ENCODE data around the gene MRGPRX3.

MRGPRX3 gene

DNA sequence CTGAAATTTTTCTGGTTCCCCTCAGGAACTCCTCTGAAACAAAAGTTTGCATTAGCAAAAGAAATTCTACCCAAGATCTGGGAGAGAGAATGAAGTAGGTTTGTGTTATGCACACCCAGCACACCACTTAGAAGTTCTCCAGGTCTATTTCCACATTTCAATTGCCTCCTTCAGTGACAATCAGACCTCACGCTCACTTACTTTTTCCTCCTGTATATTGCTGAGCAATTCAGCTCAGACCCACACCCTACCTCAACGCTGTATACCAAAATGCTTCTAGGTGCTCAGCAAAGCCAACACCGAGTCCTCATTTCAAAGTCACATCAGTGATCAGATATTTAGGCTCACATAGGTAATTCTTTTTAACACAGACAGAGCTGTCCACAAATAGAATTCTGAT is 19.2 kb downstream of the MRGPRX3 start:
- no peak for DNase-seq (ENCODE audit: extremely low read depth in 1 of 2, low read depth in 1 of 2)

DNA sequence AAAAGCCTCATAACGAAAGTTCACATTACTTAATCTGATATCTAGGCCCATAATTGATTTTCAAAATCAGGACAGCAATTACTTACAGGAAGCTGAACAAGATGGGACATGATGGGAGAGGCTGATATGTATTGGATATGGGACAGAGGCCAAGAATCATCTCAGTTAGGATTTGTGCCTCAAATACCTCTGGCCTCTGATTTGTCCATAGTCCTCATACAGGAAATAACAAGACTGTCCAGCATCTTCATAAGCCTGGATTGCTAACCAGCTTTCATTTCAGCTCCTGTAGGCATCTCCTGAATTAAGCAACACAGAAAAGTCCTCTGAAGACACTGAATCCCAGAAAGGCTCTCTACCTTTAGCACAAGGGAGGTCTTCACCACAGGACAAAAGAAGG is 36.0 kb downstream of the MRGPRX3 start:
- no peak for DNase-seq (ENCODE audit: extremely low read depth in 1 of 2, low read depth in 1 of 2)

DNA sequence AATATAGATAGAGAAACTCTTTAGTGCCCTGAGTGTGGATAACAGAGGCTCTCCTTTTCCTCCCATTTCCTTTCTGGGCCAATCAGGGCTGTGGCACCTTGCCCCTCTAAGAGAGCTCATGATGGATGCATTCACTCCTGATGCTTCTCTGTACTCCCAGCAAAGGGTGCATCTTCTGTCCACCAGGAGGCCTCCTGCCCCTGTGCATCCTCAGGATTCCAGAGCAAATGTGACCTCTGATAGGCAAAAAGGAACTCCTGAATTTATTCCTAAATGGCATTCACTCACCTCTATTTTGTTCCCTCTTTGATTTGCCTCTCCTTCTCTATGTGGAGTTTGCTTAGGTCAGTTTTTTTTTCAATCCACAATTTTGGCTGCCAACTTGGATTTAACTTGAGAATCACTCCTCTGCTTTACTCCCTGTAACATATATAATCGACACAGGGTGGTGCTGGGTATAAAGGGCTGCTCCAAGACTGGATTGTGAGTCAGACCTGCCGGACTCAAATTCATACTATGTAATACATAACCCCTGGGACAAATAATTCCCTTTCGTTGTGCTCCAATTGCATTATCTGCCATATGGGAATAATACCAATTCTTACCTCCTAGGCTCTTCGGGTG is 39.1 kb downstream of the MRGPRX3 start:
- DNase-seq (ENCODE audit: extremely low read depth in 1 of 2, low read depth in 1 of 2): no peak

DNA sequence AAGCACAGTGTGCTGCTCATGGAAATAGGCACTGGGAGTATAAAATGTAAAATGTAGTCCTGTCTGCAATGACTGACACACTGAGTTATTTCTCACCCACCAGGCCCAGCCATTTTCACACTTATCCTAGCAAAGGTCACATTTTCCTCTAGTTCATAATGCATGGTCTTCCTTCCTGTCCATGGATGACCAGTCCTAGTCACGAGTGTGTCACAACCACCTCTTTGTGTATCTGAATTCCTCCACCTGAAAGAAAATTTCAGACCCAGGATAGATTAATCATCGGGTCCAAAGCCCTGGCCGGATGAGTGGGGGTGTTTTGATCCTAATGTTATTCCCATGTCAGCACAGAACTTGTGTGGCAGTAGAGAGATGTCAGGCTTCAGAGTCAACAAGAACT is 40.3 kb downstream of the MRGPRX3 start, which contains the start of gene MRGPRX4:
MRGPRX4 (plus strand) TSS at position 172 of the 400 bp plus-strand sequence. CDS start 420 bp downstream, outside the sequence.
- DNase-seq (ENCODE audit: extremely low read depth in 1 of 2, low read depth in 1 of 2): no peak

DNA sequence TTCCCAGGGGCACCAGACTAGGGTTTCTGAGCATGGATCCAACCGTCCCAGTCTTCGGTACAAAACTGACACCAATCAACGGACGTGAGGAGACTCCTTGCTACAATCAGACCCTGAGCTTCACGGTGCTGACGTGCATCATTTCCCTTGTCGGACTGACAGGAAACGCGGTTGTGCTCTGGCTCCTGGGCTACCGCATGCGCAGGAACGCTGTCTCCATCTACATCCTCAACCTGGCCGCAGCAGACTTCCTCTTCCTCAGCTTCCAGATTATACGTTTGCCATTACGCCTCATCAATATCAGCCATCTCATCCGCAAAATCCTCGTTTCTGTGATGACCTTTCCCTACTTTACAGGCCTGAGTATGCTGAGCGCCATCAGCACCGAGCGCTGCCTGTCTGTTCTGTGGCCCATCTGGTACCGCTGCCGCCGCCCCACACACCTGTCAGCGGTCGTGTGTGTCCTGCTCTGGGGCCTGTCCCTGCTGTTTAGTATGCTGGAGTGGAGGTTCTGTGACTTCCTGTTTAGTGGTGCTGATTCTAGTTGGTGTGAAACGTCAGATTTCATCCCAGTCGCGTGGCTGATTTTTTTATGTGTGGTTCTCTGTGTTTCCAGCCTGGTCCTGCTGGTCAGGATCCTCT is 41.0 kb downstream of the MRGPRX3 start:
- no peak for DNase-seq (ENCODE audit: extremely low read depth in 1 of 2, low read depth in 1 of 2)
